Mammary epithelial cell (primary cell): Measurements from ENCODE around the gene TMEM233.

ENCODE experiments used
- CTCF ChIP-seq, 2 donors: IDR thresholded peaks in 1 of 2; conservative IDR thresholded peaks in 1 of 2; 2 replicates each; pipeline ENCODE4 v1.5.1; 2011 to 2012; ENCODE audit warnings: inconsistent platforms in 2 of 2, low read length in 2 of 2, mild to moderate bottlenecking in 2 of 2, control low read depth in 1 of 2, low read depth in 1 of 2; ENCODE audit not compliant: insufficient read depth in 1 of 2; ENCODE audit errors: extremely low read depth in 1 of 2
- EZH2 ChIP-seq: IDR thresholded peaks from 2 replicates; pipeline ENCODE4 v1.6.1; 2012; ENCODE audit warnings: low read length, inconsistent platforms, borderline replicate concordance

- TF ChIP-seq CTCF (conservative IDR thresholded peaks at IDR 0.05 in 1 of 2, IDR thresholded peaks at IDR 0.05 in 1 of 2; ENCODE audit: extremely low read depth in 1 of 2, insufficient read depth in 1 of 2, low read depth in 1 of 2, low read length in 2 of 2) (no peak), EZH2 (no peak)
Observed at GRCh38 chr12:119672194-119672593, 78.6 kb downstream of the TMEM233 start.
